GM18868 (cell line): ENCODE results near the gene IL12A.

Source experiments
- ATAC-seq: cut with Tn5 transposase; IDR thresholded peaks from one replicate; pipeline ENCODE4 v1.9.1; 2021; ENCODE audit warnings: mild to moderate bottlenecking, moderate library complexity; ENCODE audit not compliant: unreplicated experiment

IL12A gene

GRCh38 chr3:159988617-159989271, at the start of gene IL12A:
Gene IL12A (plus strand): TSS chr3:159988835.
- peak; percentile 87 for ATAC-seq

DNA sequence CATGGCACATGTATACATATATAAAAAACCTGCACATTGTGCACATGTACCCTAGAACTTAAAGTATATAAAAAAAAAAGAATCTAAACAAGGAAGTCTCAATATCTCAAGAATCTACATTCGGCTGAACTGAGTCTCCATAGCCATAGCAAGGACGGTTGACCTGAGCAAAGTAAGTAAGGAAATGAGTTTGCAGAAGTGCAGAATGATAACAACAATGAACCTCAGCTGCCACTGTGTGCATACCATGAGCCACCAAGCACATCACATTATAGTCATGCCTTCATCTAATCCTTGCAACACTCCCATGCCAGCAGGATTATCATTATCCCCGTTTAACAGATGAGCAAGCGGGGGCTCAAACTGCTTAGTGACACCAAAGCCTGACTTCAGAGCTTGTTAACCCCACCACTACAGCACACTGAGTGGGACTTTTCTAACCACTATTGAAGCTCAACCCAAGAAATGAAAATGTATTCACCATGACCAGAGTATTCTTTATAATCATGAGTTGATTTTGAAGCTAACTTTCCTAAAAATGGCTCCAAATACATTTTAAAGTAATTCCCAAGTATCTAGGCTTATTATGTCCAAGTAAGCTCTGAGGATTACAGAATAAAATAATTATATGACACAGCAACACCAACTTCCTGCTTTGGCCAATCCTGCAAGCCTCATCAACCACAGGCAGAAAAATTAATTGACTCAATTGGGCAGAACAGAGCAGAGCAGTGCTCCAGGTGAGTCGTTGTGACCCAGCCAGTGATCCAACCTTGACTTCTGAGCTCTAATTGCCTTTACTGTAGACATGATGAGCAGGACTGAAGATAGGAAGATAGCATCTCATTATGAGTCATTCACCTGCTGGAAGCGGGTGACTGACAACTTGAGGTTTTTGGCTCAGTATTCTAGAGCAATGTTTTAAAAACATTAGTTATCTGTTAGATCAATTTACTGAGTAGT, 47.3 kb upstream of the IL12A start:
- ATAC-seq: peak; percentile 90

DNA sequence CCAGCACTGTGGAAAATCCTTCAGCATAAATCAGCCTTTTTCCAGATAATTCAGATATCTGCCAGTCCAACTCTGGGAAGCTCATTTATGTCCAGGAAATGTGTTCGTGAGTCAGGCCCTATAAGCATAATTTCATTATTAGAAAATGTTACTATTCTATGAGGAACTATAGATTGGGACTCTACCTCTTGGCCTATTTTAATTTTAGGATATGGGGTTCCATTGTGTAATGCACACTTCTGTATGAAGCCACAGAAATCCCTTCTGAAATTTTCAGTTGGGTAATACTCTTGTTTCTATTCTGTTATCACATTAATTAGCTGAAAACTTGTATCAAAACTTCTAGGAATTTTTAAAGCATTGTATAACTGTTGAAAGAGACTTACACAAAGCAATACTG, 43.9 kb upstream of the IL12A start:
- no peak for ATAC-seq

- ATAC-seq: no peak
These were observed 42.7 kb upstream of the IL12A start for GRCh38 chr3:159945930-159946329.

DNA sequence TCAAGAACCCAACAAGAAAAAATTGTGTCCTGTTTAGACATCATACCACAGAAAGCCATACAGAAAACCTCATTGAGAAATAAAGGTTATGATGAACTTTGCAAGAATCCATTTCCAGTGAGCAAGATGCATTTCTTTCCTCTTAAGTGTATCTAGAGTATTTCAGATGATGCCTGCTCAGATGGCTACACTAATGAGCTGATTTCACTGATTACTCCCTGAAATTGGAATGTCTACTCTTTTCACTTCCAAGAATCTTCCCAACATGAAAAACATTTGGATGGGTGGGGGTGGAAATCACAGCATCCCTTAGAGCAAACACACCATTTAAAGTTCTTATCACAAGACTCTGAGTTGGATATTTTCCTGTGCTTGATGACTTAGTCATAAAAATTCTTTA, 41.4 kb upstream of the IL12A start:
- ATAC-seq: no peak

GRCh38 chr3:159948429-159949144, 40.0 kb upstream of the IL12A start:
- peak; percentile 31 for ATAC-seq

- peak; percentile 92 for ATAC-seq
These were observed 38.3 kb upstream of the IL12A start for GRCh38 chr3:159950156-159950898.

GRCh38 chr3:159951540-159951939, 37.1 kb upstream of the IL12A start:
- no peak for ATAC-seq

DNA sequence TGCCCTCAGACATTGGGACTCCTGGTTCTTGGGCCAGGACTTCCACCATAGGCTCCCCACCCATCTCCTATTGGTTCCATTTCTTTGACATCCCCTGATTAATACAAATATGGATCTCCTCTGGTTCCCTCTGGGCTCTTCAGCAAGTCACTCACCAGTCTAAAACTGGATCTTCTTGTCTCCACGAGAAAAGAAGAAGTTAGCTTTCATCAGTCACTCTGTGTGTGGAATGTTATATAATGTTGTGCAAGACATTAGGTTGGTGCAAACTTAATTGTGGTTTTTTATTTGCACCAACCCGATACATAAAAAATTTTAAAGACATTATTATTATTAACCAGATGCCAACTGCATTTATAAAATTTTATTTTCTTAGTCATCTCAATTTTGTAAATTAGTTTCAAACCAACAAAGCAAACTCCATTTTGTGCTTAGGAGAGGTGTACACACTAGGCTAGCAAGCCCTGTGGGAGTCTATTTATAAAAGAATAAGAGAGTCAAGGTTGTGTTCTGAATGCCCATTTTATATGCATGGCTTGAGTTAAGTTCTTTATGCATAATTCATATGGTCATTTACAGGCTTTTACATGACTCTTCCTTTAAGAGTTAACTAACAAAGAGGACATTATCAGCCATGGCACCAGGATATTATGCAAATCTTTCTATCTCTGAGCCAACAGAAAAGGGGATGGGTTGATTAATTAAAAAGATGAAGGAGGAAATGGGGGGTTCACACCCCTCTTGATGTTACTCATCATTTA, 35.1 kb upstream of the IL12A start:
- ATAC-seq: no peak

DNA sequence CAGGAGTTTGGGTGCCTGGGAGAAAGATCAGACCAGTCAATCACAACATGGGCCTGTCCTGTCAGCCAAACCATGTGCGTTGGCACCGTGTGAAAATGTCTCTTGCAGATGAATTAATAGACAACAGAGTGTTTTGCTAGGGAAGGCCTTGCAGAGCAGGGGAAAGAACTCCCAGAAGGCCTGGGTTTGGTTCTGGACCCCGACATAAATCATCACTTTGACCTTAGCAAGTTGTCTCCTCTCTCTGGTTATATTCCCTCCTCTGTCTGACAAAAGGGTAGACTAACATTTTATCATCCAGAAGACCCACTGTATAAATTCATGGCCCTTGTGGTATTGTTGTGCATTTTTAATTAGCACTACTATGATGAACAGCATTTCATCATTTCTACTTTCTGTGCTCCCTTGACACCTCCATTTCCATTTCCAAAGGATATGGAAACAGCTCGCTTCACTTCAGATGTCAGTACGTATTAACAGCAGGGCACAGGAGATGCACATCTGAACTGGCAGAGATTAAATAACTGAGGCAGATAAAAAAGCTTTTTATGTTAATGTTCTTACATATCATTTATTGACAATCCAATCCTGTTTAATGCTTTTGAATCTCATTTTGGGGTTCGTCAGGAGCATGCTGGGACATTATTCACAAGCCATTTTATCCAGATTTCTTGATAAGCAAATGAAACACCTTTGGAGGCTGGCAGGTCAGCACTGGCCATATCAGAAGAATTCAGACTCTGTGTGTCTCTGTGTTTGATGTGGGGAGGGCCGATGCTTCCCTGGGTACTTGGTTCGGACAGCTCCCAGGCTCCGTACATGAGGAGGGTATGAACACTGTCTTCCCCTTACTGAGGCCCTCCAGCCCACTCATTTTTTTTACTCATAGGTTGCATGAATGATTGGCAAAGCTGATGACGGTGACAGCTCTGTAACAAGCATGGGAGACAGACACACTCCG, 28.2 kb upstream of the IL12A start:
- no peak for ATAC-seq

DNA sequence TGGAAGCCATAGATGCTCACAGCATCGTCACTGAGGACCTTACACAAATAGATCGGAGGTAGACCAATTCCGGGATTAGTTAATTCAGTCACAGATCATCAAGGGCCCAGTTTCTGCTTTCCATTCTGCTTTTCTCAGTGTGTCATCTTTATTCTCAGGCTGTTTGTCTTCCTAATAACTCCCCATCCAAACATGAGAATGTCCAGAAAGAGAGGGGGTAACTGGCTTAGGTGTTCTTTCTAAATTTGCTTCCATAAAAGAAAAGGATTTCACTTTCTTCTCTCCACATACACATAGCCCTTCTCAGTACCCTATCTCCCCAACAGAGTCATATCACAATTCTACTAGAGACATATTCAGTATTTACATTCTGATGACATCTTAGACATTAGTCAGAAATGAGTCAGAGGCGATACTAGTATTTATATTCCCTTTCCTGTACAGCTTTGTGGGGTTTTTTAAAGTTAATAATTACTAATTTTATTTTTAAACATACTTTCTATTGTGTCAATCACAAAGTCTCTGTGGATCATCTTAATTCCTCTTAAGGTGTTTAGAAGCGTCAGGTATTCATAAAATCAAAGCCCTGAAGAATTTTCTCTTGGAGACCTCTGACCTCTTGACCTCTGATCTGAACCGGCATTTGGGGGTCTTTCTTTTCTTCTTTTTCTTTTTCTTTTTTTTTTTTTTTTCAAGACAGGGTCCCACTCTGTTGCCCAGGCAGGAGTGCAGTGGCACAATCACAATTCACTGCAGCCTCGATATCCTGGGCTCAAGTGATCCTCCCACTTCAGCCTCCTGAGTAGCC, 24.3 kb upstream of the IL12A start:
- peak; percentile 99 for ATAC-seq

DNA sequence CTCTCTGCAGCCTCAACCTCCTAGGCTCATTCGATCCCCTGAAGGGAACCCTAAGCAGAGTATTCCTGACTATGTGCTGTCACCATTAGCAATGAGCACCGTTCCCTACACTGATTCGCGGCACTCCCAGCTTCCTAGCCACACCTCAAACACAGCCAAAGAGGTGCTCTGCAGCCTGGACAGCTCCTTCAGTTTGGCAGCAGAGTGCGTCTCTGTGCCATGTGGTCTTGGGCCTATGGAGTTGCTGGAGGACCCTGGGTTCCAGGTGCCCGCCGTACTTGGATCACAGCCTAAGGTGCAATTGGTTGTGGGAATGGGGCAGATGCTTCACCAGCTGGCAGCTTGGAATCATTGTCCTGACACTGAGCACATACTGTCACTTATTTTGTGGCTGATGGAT, 17.3 kb upstream of the IL12A start:
- no peak for ATAC-seq

DNA sequence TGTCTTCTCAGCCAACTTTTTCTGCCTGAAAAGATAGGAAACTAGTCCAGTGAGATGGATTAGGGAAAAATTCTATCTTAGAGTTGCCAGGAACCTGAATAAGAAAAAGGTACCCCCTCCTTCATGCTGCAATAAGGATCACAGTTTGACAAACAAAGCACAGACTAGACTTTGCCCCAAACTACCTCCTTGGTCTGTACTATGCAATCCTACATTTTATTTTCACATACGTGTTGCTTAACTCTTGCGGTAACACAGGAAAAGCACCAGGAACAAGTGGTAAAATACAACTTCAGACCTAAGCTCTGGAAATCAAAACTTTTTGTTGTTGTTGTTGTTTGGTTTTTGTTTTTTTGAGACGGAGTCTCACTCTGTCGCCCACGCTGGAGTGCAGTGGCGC, 11.3 kb upstream of the IL12A start:
- ATAC-seq: no peak

GRCh38 chr3:159978353-159978752, 10.3 kb upstream of the IL12A start:
- ATAC-seq: peak; percentile 97

DNA sequence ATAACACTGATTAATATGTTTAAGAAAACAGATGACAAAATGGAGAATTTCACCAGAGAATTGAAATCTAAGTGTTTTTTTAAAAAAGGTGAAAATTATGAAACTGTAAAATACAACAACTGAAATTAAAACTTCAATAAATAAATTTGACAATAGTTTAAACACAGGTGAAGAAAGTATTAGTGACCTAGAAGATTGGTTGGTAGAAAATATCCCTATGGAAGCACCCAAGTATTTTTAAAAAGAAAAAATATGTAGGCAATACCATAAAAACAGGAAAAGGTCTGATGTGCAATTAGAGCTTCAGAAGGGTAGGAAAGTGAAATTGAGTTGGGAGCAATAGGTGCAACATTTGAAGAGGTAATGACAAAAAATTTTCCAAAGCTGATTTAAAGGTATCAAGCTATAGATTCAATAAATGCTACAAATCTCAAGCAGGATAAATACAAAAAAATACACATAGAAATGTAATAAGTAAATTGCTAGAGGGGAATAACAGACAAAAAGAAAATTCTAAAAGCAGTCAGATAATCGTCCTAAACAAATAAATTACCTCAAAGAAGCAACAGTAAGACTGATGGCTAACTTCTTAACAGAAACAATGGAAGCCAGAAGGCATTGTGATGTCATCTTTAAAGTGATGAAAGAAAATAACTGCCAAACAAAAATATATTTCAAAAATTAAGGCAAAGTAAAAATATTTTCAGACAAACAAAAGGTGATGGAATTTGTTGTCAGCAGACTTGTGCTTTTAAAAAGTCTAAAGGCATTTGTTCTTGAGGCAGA, 9.5 kb upstream of the IL12A start:
- no peak for ATAC-seq

- no peak for ATAC-seq
These were observed 6.1 kb upstream of the IL12A start for GRCh38 chr3:159982442-159982974.

DNA sequence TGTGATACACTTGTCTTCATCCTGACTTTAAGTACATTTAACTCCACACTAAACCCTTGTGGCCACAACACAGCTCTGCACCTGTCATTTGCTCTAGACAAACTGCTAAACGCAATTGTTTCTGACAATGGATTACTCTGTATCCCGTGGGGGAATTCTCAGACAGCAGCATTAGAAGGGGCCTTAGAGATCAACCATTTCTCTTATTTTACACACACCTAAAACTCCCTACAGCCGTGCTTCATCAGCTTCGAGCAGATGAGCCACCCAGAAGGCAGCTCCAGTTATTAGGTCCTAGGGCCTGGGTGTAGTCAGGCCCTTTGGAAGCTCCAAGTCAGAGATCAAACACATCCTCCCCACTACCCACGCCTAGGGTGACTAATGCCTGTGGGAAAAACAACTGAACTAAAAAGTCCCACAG, 1.3 kb upstream of the IL12A start:
- ATAC-seq: peak; percentile 46
